NCI-H2227 (cell line): ENCODE measurements around the gene NKX6-2.

Experiments
- DNase-seq: peaks from one replicate; lab custom pipeline; 2025; ENCODE audit not compliant: unreplicated experiment; lab: John Stamatoyannopoulos, UW

Gene NKX6-2

DNA sequence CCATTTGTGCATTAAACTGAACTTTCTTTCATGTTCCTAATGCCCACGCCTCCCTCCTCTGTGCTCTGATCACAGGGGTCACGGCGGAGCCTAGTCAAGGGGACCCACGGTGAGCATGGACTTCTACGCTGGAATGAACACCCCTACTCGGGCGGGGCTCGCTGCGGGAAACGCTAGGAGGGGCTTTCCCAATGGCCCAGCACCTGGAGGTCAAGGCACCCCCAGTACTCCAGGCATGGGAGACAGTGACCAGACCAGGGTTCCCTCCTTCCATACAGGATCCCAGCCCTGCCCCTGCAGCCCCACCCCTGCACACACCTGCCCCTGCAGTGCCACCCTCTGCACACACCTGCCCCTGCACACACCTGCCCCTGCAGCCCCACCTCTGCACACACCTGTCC is 27.1 kb upstream of the NKX6-2 start:
- DNase-seq = no peak

DNA sequence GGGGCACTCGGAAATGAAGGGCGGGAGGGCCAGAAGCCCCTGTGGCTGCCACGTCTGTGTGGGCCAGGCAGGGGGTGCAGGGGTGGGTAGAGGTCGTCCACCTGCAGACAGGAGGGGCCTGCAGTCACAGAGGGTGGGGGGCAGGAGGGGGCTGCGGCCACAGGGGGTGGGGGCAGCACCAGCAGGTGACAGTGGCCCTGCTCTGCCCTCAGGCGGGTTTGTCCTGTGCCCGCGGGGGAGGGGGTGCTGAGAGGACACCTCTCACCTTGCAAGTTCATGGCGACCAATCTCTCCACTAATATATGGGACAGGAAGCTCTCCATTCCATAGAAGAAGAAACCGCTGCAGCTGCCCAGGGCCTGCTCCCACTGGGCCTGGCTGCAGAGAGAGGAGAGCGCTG is 26.6 kb upstream of the NKX6-2 start:
- no peak for DNase-seq

- no peak for DNase-seq
These were observed 26.0 kb upstream of the NKX6-2 start for GRCh38 chr10:132811891-132812481.

DNA sequence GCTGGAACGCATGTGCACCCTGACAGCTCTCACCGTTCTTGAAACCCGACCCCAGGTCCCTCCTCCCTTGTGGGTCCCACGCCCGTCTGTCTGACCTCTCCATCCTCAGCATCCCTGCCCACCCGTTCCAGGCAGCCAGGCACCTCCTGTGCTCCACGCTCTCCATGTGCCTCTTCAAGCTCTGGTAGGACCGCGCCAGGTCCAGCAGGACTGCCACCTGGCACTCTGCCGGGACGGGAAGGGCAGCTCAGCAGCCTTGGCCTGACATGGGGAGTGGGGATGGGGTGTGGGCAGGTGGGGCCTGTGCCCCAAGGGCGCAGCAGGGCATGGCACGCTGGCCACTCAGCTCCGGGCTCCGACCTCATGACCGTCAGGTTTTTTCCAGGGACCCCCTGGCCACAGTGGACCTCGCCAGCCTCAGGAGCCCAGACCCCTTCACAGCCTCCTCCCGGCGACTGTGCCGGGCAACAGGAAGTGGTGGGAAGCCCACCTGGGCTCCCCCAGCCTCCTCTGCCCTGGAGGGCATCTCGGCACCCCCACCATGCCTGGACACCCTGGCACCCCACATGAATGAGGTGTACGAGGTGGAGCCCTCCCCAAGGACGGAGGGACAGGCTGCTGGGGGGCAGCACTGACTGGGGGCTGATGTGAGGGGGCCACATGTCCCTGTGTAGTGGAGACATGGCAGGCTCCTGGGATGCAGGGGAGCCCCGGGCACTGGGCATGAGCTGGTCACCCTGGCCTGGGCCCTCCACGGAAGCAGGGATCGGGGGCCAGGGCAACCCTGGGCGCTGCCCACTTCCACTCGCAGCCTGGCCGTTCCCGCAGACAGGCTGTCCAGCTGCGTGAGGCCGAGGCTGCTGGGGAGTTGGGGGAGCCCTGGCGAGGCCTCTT is 25.1 kb upstream of the NKX6-2 start:
- no peak for DNase-seq

DNA sequence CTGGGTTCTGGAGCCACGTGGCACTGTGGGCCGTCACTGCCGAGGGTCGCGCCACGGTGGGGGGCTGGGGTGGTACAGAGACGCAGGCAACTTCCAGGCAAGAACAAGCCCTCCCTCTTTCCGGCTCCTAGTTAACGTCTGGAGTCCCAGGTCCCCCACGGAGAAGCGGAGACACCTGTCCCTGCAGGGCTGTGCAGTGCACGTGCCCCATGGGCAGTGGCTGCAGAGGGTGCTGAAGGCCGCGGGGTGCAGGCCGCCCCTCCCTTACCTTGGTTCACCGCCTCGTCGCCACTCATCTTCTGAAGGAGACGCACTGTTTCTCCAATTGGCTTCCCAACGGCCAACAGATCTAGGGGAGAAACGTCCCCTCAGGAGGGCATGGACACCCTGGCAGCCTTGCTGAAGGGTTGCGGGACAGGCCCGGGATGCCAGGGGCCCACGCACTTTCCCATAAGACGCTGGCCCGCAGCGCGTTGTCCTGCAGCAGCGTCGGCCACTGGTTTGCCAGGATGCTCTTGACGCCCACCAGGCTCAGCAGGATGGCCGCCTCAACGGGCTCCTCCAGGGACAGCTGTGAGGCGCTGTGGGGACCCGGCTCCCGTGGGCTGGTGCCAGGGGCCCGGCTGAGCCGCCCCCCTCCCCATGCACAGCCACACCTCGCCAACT is 24.3 kb upstream of the NKX6-2 start:
- DNase-seq = no peak

DNA sequence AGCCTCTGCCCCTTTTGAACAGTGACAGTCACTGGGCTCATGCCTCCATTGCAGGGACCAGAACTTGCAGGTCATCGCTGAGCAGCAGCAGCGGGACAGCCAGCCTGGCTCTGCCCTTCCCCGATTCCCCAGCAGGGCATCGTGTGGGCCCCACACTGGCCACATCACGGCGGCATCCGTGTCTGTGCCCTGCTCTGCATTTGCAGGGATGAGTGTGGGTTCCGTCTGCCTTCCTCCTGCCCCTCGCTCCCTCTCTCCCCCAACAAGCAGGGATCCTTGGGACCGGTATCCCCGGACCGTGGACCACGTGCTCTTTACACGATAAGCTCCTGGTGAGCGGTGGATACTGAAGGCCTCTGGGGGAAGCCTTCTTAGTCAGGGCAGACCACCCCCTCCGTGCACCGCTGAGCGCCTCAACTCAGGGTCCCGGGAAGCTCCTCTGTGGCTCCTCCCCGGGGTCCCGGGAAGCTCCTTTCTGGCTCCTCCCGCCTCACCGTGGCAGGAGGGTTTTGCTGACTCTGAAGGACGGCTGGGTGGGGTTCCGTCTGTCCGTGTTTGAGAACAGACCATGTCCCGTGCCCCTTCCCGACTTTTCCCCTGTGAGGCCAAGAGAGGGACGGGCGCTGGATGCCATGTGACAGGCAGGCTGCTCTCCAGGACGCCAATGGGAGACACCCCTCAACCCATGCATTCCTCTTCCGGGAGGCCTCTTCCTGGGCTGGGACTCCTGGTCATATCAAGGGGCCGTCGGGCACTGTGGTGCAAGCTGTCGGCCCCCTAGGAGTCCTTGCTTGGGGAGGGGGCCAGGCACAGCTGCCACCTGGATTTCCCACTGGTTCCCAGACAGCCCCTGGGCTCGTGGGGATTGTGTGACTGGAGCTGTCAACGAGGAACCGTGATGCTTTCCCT is 23.5 kb upstream of the NKX6-2 start:
- no peak for DNase-seq

- no peak for DNase-seq
These were observed 22.7 kb upstream of the NKX6-2 start for GRCh38 chr10:132808383-132809231.

DNA sequence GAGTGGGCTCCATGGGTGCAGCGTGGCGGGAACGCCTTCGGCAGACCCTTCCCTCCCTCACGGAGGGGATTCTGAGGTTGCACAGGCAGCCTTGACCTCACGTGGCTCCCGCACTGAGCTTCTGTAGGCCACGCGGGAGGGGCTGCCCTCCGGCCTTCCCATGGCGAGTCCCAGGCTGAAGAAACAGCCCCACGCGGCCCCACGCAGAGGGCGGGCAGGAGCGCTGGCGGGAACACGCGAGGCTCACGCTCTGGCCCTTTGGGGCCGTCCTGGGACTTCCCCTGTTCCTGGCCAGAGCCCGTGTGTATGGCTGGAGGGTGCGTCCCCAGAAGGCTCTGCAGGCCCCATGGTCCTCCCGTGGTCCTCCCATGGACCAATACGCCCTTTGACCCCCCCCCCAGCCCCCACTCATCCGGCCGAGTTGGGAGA is 21.7 kb upstream of the NKX6-2 start:
- no peak for DNase-seq

- no peak for DNase-seq
These were observed 20.6 kb upstream of the NKX6-2 start for GRCh38 chr10:132806561-132807003.

DNA sequence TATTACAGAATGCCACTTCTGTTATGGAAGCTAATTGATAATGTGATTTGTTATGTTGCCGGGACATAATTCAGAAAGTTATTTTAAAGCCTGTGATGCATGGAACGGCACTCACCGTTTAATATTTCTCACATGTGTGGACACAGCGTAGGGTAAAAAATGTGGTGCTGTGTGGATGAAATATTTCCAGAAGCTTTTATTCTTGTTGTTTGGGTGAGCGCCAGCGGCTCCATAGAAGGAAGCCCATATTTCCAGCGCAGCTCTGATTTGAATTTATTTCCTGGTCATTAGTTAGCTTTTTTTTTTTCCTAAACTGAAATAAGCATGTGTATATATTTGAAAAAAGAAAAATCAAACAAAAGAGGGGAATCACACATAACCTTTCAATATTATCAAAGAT is 20.2 kb upstream of the NKX6-2 start:
- DNase-seq = no peak

- DNase-seq = no peak
These were observed 19.7 kb upstream of the NKX6-2 start for GRCh38 chr10:132805599-132805998.

DNA sequence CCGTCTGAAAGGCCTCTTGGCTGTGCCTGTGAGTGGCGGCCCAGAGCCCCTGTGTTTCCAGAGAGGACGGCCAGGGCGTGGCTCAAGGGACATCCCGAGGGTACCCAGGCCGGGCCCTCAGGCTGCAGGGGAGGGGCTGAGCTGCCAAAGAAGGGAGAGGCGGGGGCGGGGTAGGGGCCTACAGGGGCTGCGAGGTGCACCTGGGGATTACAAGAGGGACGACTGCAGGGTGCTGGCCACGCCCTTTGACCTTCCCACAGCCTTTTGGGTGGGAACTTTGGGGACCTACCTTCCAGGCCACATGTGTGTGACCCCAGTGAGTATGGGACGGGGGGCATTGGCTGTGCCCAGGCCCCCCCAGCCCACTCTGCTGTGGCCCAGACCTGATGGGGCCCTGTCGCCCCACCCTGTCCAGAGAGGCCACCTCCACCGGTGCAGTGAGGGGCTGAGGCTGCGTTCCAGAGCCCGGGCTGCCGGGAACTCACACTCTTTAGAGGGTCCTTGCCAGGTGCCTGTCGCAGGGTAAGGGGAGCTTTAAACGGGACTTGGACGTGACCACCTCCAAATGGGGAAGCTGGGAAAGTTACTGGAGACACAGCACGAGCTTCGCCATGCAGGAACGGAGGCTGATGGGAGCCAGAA is 19.0 kb upstream of the NKX6-2 start:
- DNase-seq = no peak

DNA sequence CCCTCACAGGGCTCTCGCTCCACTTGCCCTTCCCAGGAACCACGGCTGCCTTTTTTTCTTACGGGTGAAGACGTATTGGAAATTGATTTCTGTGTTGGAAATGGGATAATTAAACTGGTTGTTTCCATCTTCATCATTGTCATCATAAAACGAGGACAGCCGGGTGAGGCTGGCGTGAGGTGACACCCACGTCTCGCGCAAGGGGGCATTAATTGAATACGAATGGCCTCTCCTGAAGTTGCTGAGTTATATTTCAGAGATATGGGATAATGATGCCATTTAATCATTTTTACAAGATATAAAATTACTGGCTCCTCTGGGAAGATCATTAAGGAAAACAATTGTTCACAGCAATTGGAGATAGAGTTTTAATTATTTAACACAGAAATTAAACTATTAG is 18.3 kb upstream of the NKX6-2 start:
- no peak for DNase-seq

DNA sequence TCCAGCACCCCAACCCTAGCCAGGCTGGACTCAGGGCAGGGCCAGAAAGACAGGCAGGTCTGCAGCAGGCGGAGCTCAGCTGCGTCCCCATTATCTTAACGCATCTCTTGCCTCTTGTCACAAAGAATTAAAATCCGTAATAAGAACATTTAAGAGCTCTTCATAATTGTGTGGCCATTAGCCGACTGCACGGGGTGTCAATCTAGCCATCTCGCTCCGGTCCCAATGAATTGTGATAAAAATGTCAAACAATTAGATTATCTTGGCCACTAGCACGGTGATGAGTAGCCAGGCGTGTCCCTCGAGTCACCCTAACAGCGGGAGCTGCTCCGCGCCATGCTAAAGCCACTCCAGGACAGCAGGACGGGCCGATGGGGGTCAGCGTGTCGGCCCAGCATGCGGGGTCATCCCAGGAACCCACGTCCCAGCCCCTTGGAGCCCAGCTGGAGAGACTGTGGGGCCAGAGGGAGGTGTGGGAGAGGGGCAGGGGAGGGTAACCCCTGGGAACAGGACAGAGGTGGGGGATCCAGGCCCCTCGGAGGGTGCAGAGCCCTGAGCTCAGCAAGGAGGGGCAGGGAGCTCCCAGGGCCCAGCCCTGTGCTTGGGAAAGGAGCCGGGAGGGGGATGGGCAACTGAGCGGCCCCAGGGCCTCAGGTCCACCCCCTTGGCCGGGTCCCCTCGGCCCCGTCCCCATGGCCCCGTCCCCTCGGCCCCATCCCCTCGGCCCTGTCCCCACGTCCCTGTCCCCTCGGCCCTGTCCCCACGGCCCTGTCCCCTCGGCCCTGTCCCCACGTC is 17.7 kb upstream of the NKX6-2 start:
- DNase-seq = no peak

DNA sequence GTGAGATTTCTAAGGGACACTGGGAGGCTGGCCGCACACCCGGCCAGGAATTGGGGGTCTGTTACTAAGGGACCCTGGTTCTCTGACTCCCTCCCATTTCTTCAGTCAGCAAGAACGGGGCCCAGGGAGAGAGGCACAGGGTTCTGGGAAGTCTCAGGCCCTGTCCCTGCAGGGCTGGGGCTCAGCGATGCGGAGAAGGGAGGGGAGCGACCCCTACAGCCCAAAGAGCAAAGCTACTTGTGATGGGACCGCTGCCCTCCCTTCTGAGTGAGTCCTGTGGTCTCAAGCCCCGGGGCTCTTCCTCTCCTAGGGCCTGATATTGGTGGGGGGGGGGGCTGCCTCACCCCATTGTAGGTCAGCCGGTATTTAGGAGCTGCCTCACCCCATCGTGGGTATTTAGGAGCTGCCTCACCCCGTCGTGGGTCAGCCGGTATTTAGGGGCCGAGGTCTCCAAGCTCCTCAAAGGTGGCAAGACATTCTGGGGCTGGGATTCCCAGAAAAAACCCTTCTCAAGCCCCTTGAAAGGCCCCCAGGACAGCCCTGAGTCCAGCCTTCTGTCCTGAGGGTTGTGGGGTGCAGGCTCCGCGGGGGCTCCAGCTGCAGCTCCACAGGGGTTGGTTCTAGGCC is 16.9 kb upstream of the NKX6-2 start:
- DNase-seq = no peak

GRCh38 chr10:132802048-132802447 is 16.1 kb upstream of the NKX6-2 start:
- no peak for DNase-seq

- DNase-seq = no peak
These were observed 13.9 kb upstream of the NKX6-2 start for GRCh38 chr10:132799865-132800264.

DNA sequence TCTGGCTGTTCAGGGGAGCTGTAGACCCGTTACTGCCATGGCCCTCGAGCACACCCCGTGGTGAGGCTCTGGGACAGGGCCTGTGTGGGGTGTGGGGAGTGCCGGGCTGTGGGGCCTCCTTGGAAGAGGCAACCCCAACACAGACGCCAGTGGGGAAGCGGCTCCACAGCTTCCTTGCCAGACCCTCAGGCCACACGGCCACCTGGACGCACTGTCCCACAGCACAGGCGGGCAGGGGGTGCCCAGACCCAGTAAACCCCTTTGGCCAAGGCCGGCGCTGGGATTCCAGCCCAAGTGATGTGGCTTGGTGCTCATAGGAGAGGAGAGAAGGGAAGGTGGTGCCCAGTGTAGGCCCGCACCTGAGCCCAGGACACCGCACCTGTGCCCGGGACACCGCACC is 12.9 kb upstream of the NKX6-2 start:
- DNase-seq = no peak
